ENCODE measurements around the gene NUP93.
"Not testable (repeated sequence)": the region's sequence is repeated elsewhere in the genome, so short reads cannot be mapped to it uniquely, and the experiment has no call there.

Gene NUP93

DNA sequence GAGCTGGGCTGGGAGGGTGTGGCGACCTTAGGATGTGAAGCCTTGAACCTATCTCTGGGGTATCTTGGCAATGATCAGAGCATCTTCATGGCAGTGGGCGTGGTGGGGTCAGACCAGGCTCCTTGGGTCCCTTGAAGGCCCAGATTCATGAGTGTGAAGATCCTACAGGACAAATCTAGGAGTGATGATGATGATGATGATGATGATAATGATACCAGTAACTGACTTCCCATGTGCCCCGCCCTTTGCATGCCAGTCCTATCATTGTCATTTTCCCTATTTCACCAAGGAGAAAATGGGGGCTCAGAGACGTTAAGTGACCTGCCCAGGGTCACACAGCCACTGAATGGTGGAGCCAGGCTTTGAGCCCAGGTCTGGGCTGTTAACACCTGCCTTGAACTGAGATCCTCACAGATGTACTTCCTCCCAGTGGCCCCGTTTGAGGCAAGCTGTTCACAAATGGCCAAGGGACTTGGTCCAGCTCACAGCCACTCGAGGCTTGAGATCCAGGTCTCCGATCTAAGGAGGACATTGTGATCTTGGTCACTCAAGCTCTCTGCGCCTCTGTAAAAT lies 148.4 kb downstream of the NUP93 start:
- H3K27me3 ChIP-seq (ENCODE audit: low read depth): no peaks in the 10 kb centered on the region
- DNase-seq (ENCODE audit: low spot score in 2 of 2): no peak
- no peak overlapping the region for H3K4me3 ChIP-seq
- H3K36me3 ChIP-seq (replicated peaks): no peaks in the 10 kb centered on the region
- in situ Hi-C loops (cut with MboI; ENCODE audit: low sequenced_read_pairs): no loop called here
- no peaks in the 10 kb centered on the region for H3K9me3 ChIP-seq
- H3K4me1 ChIP-seq: no peaks in the 10 kb centered on the region

DNA sequence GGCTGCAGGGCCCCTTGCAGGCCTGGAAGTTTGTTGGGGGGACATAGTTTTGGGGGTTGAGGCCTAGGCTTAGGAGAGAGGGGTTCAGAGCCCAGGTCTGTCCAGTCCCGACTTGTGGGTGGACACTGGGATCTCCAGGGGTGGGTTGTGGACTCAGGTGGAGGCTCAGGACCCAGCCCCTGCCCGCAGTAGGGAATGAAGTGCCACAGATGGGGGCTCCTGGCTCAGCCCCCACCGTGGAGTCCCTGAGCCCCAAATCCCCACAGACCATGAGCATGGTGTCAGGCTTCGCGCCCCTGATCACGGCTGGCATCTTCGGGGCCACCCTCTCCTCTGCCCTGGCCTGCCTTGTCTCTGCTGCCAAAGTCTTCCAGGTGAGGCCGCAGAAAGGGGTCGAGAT lies 149.3 kb downstream of the NUP93 start:
- no peaks in the 10 kb centered on the region for H3K9me3 ChIP-seq
- no peak overlapping the region for H3K4me3 ChIP-seq
- H3K4me1 ChIP-seq: no peaks in the 10 kb centered on the region
- no peaks in the 10 kb centered on the region for H3K36me3 ChIP-seq (replicated peaks)
- no peaks in the 10 kb centered on the region for H3K27me3 ChIP-seq (ENCODE audit: low read depth)
- in situ Hi-C loops (cut with MboI; ENCODE audit: low sequenced_read_pairs): no loop called here
- no peak for DNase-seq (ENCODE audit: low spot score in 2 of 2)

DNA sequence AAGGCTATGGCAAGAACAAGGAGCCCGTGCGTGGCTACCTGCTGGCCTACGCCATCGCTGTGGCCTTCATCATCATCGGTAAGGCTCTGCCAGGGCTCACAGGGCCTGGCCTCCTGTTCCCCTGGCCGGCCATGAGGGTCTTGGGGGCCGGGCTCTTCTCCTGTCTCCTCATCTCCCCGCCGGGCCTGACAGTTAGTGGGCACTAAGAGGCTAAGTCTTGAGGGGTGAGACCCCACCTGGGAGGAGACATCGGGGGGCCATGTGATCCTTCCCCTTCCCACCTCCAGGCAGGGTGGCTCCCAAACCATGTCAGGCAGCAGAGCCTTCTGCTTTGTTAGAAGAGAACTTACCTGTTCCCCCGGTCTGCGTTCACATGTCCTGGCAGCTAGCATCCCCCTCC lies 150.2 kb downstream of the NUP93 start:
- no peaks in the 10 kb centered on the region for H3K36me3 ChIP-seq (replicated peaks)
- H3K4me1 ChIP-seq: no peaks in the 10 kb centered on the region
- H3K27me3 ChIP-seq (ENCODE audit: low read depth): no peaks in the 10 kb centered on the region
- H3K4me3 ChIP-seq: no peak overlapping the region
- H3K9me3 ChIP-seq: no peaks in the 10 kb centered on the region
- no peak for DNase-seq (ENCODE audit: low spot score in 2 of 2)
- in situ Hi-C loops (cut with MboI; ENCODE audit: low sequenced_read_pairs): no loop called here

DNA sequence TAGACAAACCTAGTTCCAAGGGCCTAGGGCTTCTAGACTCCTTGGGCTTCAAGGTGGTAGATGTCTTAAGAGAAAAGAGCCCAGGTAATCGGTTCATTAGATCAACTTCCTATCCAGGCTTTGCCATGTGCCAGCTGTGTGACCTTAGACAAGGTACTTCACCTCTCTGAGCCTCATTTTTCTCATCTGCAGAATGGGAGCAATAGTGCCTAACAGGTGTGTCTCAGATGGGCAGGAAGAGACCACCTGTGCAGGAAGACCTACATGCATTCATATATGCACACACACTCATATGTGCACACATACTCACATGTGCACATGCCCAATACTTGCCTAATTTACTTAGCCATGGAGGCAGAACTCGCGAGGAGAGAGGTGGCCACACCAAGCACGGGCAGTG lies 150.8 kb downstream of the NUP93 start:
- Histone ChIP-seq H3K4me3 (no peak overlapping the region), H3K4me1 (no peaks in the 10 kb centered on the region), H3K36me3 (replicated peaks) (no peaks in the 10 kb centered on the region), H3K9me3 (no peaks in the 10 kb centered on the region), H3K27me3 (ENCODE audit: low read depth) (no peaks in the 10 kb centered on the region)
- no peak for DNase-seq (ENCODE audit: low spot score in 2 of 2)
- in situ Hi-C loops (cut with MboI; ENCODE audit: low sequenced_read_pairs): no loop called here

DNA sequence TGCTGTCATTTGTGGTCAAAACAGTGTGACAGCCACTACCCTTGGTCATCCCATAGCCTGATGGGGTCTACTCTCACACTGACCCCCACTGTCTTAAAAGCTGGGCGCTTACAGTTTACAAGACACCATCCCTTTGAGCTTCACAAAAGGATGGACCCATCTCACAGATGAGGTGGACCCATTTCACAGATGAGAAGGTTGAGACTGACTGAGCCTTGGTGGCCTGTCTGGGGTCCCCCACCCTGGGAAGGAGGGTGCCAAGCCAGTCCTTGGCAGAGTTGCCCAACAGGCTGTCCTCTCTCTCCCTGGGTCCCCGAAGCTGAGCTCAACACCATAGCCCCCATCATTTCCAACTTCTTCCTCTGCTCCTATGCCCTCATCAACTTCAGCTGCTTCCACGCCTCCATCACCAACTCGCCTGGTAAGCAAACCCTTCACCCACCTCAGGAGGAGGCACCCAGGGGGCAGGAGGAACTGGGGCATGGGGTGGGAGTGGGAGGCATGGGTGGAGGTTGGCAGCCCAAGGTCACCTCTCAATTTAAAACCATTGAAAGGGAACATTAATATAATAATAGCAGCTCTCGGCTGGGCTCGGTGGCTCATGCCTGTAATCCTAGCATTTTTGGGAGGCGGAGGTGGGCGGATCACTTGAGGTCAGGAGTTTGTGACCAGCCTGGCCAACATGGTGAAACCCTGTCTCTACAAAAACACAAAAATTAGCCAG lies 152.3 kb downstream of the NUP93 start:
- no peak overlapping the region for H3K4me3 ChIP-seq
- no peak for DNase-seq (ENCODE audit: low spot score in 2 of 2)
- no peaks in the 10 kb centered on the region for H3K27me3 ChIP-seq (ENCODE audit: low read depth)
- no peaks in the 10 kb centered on the region for H3K36me3 ChIP-seq (replicated peaks)
- H3K9me3 ChIP-seq: no peaks in the 10 kb centered on the region
- in situ Hi-C loops (cut with MboI; ENCODE audit: low sequenced_read_pairs): no loop called here
- H3K4me1 ChIP-seq: no peaks in the 10 kb centered on the region

DNA sequence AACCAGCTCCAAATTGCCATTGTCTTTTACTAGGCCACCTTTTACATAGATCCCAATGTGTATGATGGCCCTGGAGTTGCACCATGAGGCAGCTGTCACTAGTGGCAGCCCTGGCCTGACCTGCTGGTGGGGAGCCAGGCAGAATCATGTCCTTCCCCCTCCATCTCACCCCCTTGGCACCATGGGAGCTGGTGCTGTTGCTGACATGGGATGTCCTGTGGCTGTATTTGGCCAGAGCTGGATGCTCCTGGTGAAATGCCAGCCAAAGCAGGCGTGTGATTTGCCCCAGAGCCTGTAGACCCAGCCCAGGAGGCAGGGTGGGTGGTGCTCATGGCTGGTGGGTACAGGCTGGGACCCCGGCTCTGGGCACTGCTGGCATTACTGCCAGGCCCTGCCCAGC lies 153.7 kb downstream of the NUP93 start:
- Histone ChIP-seq H3K4me3 (no peak overlapping the region), H3K9me3 (no peaks in the 10 kb centered on the region), H3K4me1 (no peaks in the 10 kb centered on the region), H3K27me3 (ENCODE audit: low read depth) (no peaks in the 10 kb centered on the region), H3K36me3 (replicated peaks) (no peaks in the 10 kb centered on the region)
- DNase-seq (ENCODE audit: low spot score in 2 of 2): no peak
- in situ Hi-C loops (cut with MboI; ENCODE audit: low sequenced_read_pairs): no loop called here

DNA sequence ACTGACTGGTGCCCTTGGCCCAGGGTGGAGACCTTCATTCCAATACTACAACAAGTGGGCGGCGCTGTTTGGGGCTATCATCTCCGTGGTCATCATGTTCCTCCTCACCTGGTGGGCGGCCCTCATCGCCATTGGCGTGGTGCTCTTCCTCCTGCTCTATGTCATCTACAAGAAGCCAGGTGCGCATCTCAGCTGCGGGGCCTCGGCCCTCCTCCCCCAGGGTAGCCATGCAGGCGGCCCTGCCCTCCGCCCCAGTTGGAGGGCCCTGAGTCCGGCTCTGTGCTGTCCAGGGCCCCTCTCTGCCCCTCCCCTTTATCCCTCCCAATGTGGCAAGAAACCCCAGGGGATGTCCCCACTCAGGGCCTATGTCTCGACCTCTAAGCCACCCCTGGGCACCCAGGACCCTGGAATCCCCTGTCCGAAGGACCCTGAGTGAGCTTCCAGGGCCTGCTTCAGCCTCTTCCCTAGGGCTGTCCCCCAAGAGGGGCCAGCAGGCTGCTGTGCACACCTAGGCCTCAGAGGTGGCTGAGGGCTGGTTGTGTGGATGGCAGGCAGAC lies 154.2 kb downstream of the NUP93 start:
- Histone ChIP-seq H3K4me3 (no peak overlapping the region), H3K27me3 (ENCODE audit: low read depth) (no peaks in the 10 kb centered on the region), H3K36me3 (replicated peaks) (no peaks in the 10 kb centered on the region), H3K9me3 (no peaks in the 10 kb centered on the region), H3K4me1 (no peaks in the 10 kb centered on the region)
- in situ Hi-C loops (cut with MboI; ENCODE audit: low sequenced_read_pairs): no loop called here
- DNase-seq (ENCODE audit: low spot score in 2 of 2): no peak

DNA sequence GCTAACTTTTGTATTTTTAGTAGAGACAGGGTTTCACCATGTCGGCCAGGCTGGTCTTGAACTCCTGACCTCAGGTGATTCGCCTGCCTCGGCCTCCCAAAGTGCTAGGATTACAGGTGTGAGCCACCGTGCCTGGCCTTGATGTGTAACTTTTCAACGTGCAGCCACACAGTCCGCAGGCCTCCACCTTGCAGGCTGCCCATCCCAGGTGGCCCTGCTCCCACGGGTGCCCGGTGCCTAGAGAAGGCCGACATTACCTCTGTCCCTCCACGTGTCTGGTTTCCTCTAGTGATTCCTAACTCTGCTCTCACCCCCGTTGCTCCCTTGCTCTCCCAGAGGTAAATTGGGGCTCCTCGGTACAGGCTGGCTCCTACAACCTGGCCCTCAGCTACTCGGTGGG lies 155.0 kb downstream of the NUP93 start:
- in situ Hi-C loops (cut with MboI; ENCODE audit: low sequenced_read_pairs); H3K27me3 ChIP-seq (ENCODE audit: low read depth); H3K4me3 ChIP-seq; H3K36me3 ChIP-seq (replicated peaks); H3K9me3 ChIP-seq; DNase-seq (ENCODE audit: low spot score in 2 of 2); H3K4me1 ChIP-seq: not testable (repeated sequence)

DNA sequence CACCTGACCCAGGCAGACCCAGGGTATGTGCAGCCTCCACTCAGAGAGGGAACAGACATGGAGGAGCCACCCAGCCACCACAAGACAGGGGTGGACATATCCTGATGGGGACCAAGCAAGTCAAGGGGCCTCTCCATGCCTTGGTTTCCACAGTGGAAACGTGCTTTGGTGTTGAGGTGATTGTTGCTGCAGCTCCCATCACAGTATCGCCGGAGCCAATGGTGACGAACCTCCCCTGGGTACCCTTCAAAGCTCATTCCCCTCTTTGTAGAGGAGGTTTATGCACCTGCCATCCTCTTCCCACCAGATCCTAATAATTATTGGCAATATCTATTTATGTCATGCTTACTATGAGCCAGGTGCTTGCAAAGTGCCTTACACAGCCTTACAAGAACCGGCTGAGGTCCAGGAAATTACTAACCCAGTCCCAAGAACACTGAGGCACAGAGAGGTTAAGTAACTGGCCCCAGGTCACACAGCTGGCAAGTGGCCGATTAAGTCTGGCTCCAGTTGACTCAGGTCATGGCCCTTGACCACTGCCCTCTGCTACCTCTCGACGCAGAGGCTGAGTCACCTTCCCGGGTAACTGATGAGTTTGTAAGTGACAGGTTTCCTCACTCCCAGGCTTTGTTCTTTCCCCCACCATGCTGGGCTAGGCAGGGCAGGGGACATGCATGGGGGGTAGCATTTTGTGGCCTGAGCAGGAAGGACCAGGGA lies 155.7 kb downstream of the NUP93 start:
- in situ Hi-C loops (cut with MboI; ENCODE audit: low sequenced_read_pairs): no loop called here

DNA sequence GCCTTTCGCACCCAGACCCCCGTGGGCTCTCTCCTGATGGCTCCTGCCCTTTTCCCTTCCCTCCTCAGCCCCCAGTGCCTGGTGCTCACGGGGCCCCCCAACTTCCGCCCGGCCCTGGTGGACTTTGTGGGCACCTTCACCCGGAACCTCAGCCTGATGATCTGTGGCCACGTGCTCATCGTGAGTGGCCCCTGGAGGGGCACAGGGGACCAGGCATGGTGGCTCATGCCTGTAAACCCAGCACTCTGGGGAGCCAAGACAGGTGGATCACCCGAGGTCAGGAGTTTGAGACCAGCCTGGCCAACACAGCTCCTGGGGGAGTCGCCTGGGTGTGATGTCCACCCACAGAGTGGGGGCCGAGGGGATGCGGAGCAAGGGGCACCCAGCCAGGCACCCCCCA lies 156.4 kb downstream of the NUP93 start:
- in situ Hi-C loops (cut with MboI; ENCODE audit: low sequenced_read_pairs): no loop called here
- DNase-seq (ENCODE audit: low spot score in 2 of 2): no peak
- H3K27me3 ChIP-seq (ENCODE audit: low read depth): no peaks in the 10 kb centered on the region

More for the DNA sequence above, 155.7 kb downstream of the NUP93 start:
- Histone ChIP-seq H3K27me3 (ENCODE audit: low read depth) (no peaks in the 10 kb centered on the region), H3K9me3 (no peaks in the 10 kb centered on the region), H3K36me3 (replicated peaks) (no peaks in the 10 kb centered on the region), H3K4me1 (no peaks in the 10 kb centered on the region), H3K4me3 (no peak overlapping the region)
- no peak for DNase-seq (ENCODE audit: low spot score in 2 of 2)

DNA sequence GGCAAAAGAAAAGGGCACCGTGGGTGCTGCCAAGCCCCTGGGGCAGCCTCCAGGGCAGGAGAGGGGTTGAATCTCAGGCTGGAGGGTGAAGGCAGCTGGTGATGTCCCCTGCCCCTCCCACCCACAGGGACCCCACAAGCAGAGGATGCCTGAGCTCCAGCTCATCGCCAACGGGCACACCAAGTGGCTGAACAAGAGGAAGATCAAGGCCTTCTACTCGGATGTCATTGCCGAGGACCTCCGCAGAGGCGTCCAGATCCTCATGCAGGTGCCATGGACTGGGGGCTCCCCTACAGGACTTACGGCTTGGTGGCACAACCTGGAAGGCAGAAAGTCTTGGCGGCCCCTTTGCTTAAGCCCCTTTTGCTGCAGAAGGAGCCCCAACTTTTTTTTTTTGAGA lies 156.9 kb downstream of the NUP93 start:
- no peaks in the 10 kb centered on the region for H3K36me3 ChIP-seq (replicated peaks)
- DNase-seq (ENCODE audit: low spot score in 2 of 2): no peak
- H3K27me3 ChIP-seq (ENCODE audit: low read depth): no peaks in the 10 kb centered on the region
- no peaks in the 10 kb centered on the region for H3K4me1 ChIP-seq
- in situ Hi-C loops (cut with MboI; ENCODE audit: low sequenced_read_pairs): no loop called here
- no peak overlapping the region for H3K4me3 ChIP-seq
- no peaks in the 10 kb centered on the region for H3K9me3 ChIP-seq

More for the DNA sequence above, 156.4 kb downstream of the NUP93 start:
- H3K4me3 ChIP-seq: no peak overlapping the region
- H3K9me3 ChIP-seq: no peaks in the 10 kb centered on the region
- no peaks in the 10 kb centered on the region for H3K36me3 ChIP-seq (replicated peaks)
- no peaks in the 10 kb centered on the region for H3K4me1 ChIP-seq

DNA sequence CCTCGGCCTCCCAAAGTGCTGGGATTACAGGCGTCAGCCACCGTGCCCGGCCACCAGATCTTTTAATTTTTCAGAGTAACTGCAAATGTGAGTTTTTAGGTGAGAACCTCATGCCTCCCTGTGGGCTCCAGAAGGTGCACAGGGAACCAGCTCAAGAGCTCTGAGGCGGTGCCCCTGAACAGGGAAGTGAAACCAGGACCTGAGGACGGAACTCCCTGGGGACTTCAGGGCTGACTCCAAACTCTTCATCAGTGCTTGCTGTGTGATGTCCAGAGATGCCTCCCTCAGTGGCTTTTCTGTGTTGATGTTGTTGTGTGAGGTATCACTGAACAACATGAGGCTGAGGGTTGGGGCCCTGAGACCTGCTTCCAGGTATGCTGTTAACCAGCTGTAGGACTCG lies 158.9 kb downstream of the NUP93 start:
- Histone ChIP-seq H3K9me3 (no peaks in the 10 kb centered on the region), H3K27me3 (ENCODE audit: low read depth) (no peaks in the 10 kb centered on the region), H3K4me1 (no peaks in the 10 kb centered on the region), H3K4me3 (no peak overlapping the region), H3K36me3 (replicated peaks) (no peaks in the 10 kb centered on the region)
- in situ Hi-C loops (cut with MboI; ENCODE audit: low sequenced_read_pairs): no loop called here
- no peak for DNase-seq (ENCODE audit: low spot score in 2 of 2)

DNA sequence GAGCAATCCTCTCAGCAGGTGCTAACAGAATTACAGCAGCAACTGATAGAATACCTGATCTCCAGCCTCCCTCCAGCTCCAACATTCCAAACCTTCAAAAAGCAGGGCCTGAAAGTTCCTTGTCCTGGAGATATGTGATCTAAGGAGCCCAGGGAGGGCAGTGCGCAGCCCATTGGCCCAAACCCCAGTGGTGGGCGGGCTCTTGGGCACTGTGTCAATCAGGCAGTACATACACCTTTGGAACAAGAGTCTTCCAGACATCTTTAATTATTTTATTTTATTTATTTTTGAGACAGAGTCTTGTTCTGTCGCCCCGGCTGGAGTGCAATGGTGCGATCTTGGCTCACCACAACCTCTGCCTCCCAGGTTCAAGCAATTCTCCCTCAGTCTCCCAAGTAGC lies 159.3 kb downstream of the NUP93 start:
- in situ Hi-C loops (cut with MboI; ENCODE audit: low sequenced_read_pairs): no loop called here
- H3K27me3 ChIP-seq (ENCODE audit: low read depth): no peaks in the 10 kb centered on the region
- H3K36me3 ChIP-seq (replicated peaks): no peaks in the 10 kb centered on the region
- DNase-seq (ENCODE audit: low spot score in 2 of 2): no peak
- no peaks in the 10 kb centered on the region for H3K9me3 ChIP-seq
- no peak overlapping the region for H3K4me3 ChIP-seq
- no peaks in the 10 kb centered on the region for H3K4me1 ChIP-seq

DNA sequence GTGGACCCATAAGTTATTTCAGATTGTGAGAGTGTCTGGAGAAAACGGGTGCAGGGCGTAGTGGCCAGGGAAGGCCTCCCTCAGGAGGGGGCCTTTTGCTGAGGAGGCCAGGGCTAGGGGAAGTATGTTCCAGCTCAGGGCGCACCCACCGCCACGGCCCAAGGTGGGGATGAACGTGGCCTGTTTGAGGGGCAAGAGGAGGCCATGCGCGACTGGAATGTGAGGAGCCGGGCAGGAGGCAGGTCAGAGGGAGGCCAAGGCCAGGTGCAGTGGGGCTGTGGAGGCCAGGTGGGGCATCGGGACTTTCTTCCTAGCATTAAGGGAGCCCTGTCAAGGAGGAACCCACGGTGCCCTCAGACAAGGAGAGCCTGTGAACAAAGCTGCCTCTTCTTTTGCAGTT lies 161.8 kb downstream of the NUP93 start:
- no peak for DNase-seq (ENCODE audit: low spot score in 2 of 2)
- H3K36me3 ChIP-seq (replicated peaks): no peaks in the 10 kb centered on the region
- H3K4me1 ChIP-seq: no peaks in the 10 kb centered on the region
- in situ Hi-C loops (cut with MboI; ENCODE audit: low sequenced_read_pairs): no loop called here
- no peaks in the 10 kb centered on the region for H3K27me3 ChIP-seq (ENCODE audit: low read depth)
- no peaks in the 10 kb centered on the region for H3K9me3 ChIP-seq
- no peak overlapping the region for H3K4me3 ChIP-seq
